ENCODE results near the gene INTS3. TPM values are rescaled to one million over a fixed set of nuclear protein-coding genes. Genes with fewer than 3 reads are reported as not detected.

Gene INTS3
- total and polyA plus RNA-seq, 2 of the 8 experiments (the other 6 are each of a cell fraction or from before 2014, with no cell fraction given): 66.8 to 93.2 TPM

- TF ChIP-seq USF2 (IDR thresholded peaks at IDR 0.05; ENCODE audit: low read length): no peak
- TF ChIP-seq ASH2L (IDR thresholded peaks at IDR 0.05; ENCODE audit: low read length): no peak
- no peak for TF ChIP-seq SRF (IDR thresholded peaks at IDR 0.05; ENCODE audit: low read depth, low read length)
- no peak for TF ChIP-seq MAFK (IDR thresholded peaks at IDR 0.05; ENCODE audit: low read depth, low read length)
- no peak for TF ChIP-seq SP2 (IDR thresholded peaks at IDR 0.05; ENCODE audit: low read length)
- TF ChIP-seq SIRT6 (IDR thresholded peaks at IDR 0.05; ENCODE audit: low read length): no peak
- no peak for TF ChIP-seq GTF2F1 (IDR thresholded peaks at IDR 0.05; ENCODE audit: borderline replicate concordance, low read depth, low read length)
Measured at GRCh38 chr1:153685544-153686340, 42.1 kb upstream of the INTS3 start (continued).

Measured in H1 (cell line).